ENCODE results near the gene IFNGR2. TPM values are rescaled to one million over a fixed set of nuclear protein-coding genes. Genes with fewer than 3 reads are reported as not detected.
A peak's percentile ranks its signal among the peaks of the same experiment; 100 is the strongest.

The IFNGR2 gene
- total and polyA plus RNA-seq, 2 of the 8 experiments (the other 6 are each of a cell fraction or from before 2014, with no cell fraction given), result 36.0 to 46.4 TPM

GRCh38 chr21:33380483-33380998 lies 22.7 kb upstream of the IFNGR2 start:
- H3K9ac ChIP-seq (replicated peaks in 1 of 4; ENCODE audit: extremely low read depth in 1 of 4, low read depth in 3 of 4, low read length in 3 of 4), result no peak overlapping the region
- H3K4me2 ChIP-seq (ENCODE audit: insufficient read depth in 1 of 2, low read depth in 2 of 2, low read length in 2 of 2), result no peak overlapping the region
- POLR2A ChIA-PET (ENCODE audit: partially characterized antibody), result interaction anchor here (1.0 kb wide), 1 partner anchor 12 kb away, joined by 3 read pairs; no protein-coding TSS in a partner anchor
- H2BK15ac ChIP-seq (ENCODE audit: low read length), result no peak overlapping the region
- no peak overlapping the region; the same call in 1 of the 2 replicates for H4K8ac ChIP-seq (ENCODE audit: extremely low read depth, insufficient read depth, low read length)
- TF ChIP-seq RFX5 (IDR thresholded peaks at IDR 0.05; ENCODE audit: borderline replicate concordance, low read depth, low read length), result no peak
- peak; percentile 59 for TF ChIP-seq SRF (IDR thresholded peaks at IDR 0.05; ENCODE audit: low read depth, low read length)
- TF ChIP-seq JUND (IDR thresholded peaks at IDR 0.05; ENCODE audit: low read length), result no peak
- no peak overlapping the region for H3K23ac ChIP-seq (ENCODE audit: insufficient read length)
- peak in 1 of 2 experiments; percentile 41 for DNase-seq (ENCODE audit: low read depth in 1 of 2, low spot score in 2 of 2)
- H3K27me3 ChIP-seq (replicated peaks in 1 of 4; ENCODE audit: control insufficient read depth in 3 of 4, extremely low read depth in 1 of 4, insufficient read depth in 3 of 4, low read length in 3 of 4), result no peaks in the 10 kb centered on the region
- no peaks in the 10 kb centered on the region for H3K79me1 ChIP-seq (ENCODE audit: low read depth, low read length)
- H4K20me1 ChIP-seq (replicated peaks in 1 of 2; ENCODE audit: control insufficient read depth in 1 of 2, insufficient read depth in 2 of 2, low read length in 2 of 2), result no peaks in the 10 kb centered on the region
- H2BK120ac ChIP-seq (replicated peaks; ENCODE audit: low read depth, low read length), result no peak overlapping the region
- H2BK20ac ChIP-seq (ENCODE audit: low read length), result no peak overlapping the region
- no peak for FAIRE-seq
- no peaks in the 10 kb centered on the region for H3K79me2 ChIP-seq (ENCODE audit: control insufficient read depth in 1 of 2, insufficient read depth in 2 of 2, low read length in 2 of 2)
- H3K14ac ChIP-seq (ENCODE audit: insufficient read length), result no peak overlapping the region
- H3K23me2 ChIP-seq (ENCODE audit: low read depth, low read length), result no peaks in the 10 kb centered on the region
- H3K56ac ChIP-seq (replicated peaks; ENCODE audit: insufficient read length, low read depth, low read length), result no peak overlapping the region
- no peak overlapping the region for H2BK5ac ChIP-seq (ENCODE audit: low read depth, low read length)
- no peaks in the 10 kb centered on the region for H3K9me3 ChIP-seq (ENCODE audit: insufficient read depth in 2 of 2, low read depth in 1 of 2, low read length in 1 of 2)
- H3K4ac ChIP-seq (replicated peaks; ENCODE audit: insufficient read length, low read depth, low read length), result no peak overlapping the region
- no peak overlapping the region for H3K4me3 ChIP-seq (ENCODE audit: extremely low read depth in 1 of 4, insufficient read depth in 2 of 4, low read depth in 3 of 4, low read length in 4 of 4)
- no peak overlapping the region for H4K5ac ChIP-seq (ENCODE audit: insufficient read length, low read depth, low read length)
- H3K18ac ChIP-seq (ENCODE audit: extremely low read depth, low read length), result no peak overlapping the region
- 78% methylated on average over 11 of the region's 11 CpGs; no CpG with 5 or more reads in 1 of the 2 experiments for WGBS, 2 experiments (ENCODE audit: extremely low coverage in 1 of 2, insufficient coverage in 1 of 2, insufficient read length in 1 of 2, insufficient replicate concordance in 2 of 2, low coverage in 1 of 2, low lambda C conversion rate in 2 of 2, missing lambda C conversion rate in 1 of 2)
- 0 out of 2 replicates have a peak overlapping the region, but pooled peaks have one; percentile 51 for H2AFZ ChIP-seq (ENCODE audit: low read length)
- H3K4me1 ChIP-seq (replicated peaks in 1 of 4; ENCODE audit: control insufficient read depth in 3 of 4, insufficient read depth in 4 of 4, low read length in 3 of 4), result peaks cover 0 to 5% (median 3%) of the 10 kb centered on the region in 4 experiments; a peak in 2 of 7 replicates
- no peak overlapping the region for H2AK5ac ChIP-seq (ENCODE audit: low read depth, low read length)
- no peak overlapping the region for H4K91ac ChIP-seq (replicated peaks; ENCODE audit: insufficient read length, low read length)
- H3K27ac ChIP-seq (ENCODE audit: low read depth, low read length), result no peak overlapping the region
- H2BK12ac ChIP-seq (ENCODE audit: low read depth, low read length), result no peak overlapping the region
- CTCF ChIA-PET (ENCODE audit: partially characterized antibody), result interaction anchor here (1.2 to 2.6 kb wide), 3 partner anchors 16 to 65 kb away, joined by 4 to 12 read pairs (median 6); no protein-coding TSS in a partner anchor
- H3K36me3 ChIP-seq (ENCODE audit: control insufficient read depth in 2 of 4, insufficient read depth in 4 of 4, low read length in 3 of 4), result no peaks in the 10 kb centered on the region
